ENCODE measurements around the gene GPR55. TPM values are rescaled to one million over a fixed set of nuclear protein-coding genes. Genes with fewer than 3 reads are reported as not detected.

Gene GPR55
- total RNA-seq, 1 experiment from 2014 or later: not detected

DNA sequence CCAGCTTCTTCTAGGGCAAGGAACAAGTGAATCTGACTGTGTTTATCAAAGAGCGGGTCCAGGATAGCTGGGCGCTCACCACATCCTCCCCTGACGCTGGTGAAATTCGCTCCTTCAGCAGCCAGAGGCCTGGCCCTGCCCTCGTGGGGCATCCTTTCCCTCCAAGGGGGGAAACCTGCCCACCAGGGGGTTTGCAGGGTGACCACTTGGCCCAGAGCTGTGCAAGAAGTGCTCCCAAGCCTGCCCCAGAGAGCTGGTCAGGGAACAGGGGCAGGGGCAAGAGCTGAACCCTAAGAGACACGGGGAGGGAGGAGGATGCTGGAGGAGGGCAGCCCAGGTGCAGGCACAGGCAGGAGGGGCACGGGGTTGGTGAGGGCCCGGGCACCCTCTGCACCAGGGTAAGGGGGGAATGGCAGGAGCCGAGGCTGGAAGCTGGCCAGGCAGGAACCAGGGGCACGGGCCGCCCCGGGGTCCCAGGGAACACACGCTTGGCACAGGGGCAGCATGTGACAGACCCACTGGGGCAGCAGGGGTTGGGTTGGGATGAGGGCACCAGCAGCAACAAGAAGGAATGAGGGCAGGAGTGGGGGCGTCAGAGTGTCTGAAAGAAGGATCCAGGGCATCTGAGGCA lies 2.8 kb upstream of the GPR55 start (continued):
- TF ChIP-seq, protein P1, sequence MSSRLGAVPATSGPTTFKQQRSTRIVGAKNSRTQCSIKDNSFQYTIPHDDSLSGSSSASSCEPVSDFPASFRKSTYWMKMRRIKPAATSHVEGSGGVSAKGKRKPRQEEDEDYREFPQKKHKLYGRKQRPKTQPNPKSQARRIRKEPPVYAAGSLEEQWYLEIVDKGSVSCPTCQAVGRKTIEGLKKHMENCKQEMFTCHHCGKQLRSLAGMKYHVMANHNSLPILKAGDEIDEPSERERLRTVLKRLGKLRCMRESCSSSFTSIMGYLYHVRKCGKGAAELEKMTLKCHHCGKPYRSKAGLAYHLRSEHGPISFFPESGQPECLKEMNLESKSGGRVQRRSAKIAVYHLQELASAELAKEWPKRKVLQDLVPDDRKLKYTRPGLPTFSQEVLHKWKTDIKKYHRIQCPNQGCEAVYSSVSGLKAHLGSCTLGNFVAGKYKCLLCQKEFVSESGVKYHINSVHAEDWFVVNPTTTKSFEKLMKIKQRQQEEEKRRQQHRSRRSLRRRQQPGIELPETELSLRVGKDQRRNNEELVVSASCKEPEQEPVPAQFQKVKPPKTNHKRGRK (CRISPR knock-in tag; IDR thresholded peaks at IDR 0.05; ENCODE audit: borderline replicate concordance): no peak
- no peak for TF ChIP-seq AFF4 (CRISPR knock-in tag; IDR thresholded peaks at IDR 0.05; ENCODE audit: borderline replicate concordance)
- TF ChIP-seq USF1 (CRISPR knock-in tag; IDR thresholded peaks at IDR 0.05): no peak
- no peak for TF ChIP-seq CREM (CRISPR knock-in tag; IDR thresholded peaks at IDR 0.05)
- TF ChIP-seq, protein P2, sequence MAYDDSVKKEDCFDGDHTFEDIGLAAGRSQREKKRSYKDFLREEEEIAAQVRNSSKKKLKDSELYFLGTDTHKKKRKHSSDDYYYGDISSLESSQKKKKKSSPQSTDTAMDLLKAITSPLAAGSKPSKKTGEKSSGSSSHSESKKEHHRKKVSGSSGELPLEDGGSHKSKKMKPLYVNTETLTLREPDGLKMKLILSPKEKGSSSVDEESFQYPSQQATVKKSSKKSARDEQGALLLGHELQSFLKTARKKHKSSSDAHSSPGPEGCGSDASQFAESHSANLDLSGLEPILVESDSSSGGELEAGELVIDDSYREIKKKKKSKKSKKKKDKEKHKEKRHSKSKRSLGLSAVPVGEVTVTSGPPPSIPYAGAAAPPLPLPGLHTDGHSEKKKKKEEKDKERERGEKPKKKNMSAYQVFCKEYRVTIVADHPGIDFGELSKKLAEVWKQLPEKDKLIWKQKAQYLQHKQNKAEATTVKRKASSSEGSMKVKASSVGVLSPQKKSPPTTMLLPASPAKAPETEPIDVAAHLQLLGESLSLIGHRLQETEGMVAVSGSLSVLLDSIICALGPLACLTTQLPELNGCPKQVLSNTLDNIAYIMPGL (CRISPR knock-in tag; IDR thresholded peaks at IDR 0.05): no peak
- TF ChIP-seq RELA (CRISPR knock-in tag; IDR thresholded peaks at IDR 0.05; ENCODE audit: borderline replicate concordance): no peak
- TF ChIP-seq, protein P3, sequence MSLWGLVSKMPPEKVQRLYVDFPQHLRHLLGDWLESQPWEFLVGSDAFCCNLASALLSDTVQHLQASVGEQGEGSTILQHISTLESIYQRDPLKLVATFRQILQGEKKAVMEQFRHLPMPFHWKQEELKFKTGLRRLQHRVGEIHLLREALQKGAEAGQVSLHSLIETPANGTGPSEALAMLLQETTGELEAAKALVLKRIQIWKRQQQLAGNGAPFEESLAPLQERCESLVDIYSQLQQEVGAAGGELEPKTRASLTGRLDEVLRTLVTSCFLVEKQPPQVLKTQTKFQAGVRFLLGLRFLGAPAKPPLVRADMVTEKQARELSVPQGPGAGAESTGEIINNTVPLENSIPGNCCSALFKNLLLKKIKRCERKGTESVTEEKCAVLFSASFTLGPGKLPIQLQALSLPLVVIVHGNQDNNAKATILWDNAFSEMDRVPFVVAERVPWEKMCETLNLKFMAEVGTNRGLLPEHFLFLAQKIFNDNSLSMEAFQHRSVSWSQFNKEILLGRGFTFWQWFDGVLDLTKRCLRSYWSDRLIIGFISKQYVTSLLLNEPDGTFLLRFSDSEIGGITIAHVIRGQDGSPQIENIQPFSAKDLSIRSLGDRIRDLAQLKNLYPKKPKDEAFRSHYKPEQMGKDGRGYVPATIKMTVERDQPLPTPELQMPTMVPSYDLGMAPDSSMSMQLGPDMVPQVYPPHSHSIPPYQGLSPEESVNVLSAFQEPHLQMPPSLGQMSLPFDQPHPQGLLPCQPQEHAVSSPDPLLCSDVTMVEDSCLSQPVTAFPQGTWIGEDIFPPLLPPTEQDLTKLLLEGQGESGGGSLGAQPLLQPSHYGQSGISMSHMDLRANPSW (CRISPR knock-in tag; conservative IDR thresholded peaks at IDR 0.05; ENCODE audit: low read depth): no peak
- TF ChIP-seq JUN (CRISPR knock-in tag; IDR thresholded peaks at IDR 0.05): no peak

GRCh38 chr2:230925879-230926765 lies 1.1 kb upstream of the GPR55 start:
- no peak overlapping the region for H3K27ac Mint-ChIP-seq
- DNase-seq (ENCODE audit: low spot score) (no peak), ATAC-seq (peak; percentile 22)
- H3K4me3 Mint-ChIP-seq: no peak overlapping the region
- no peak for TF ChIP-seq CREM (CRISPR knock-in tag; IDR thresholded peaks at IDR 0.05)
- TF ChIP-seq SOX15 (CRISPR knock-in tag; IDR thresholded peaks at IDR 0.05): no peak
- no peak for TF ChIP-seq PRRX2 (CRISPR knock-in tag; IDR thresholded peaks at IDR 0.05)
- no peak for TF ChIP-seq ZNF121 (CRISPR knock-in tag; IDR thresholded peaks at IDR 0.05)
- TF ChIP-seq, protein P4, sequence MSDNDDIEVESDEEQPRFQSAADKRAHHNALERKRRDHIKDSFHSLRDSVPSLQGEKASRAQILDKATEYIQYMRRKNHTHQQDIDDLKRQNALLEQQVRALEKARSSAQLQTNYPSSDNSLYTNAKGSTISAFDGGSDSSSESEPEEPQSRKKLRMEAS (CRISPR knock-in tag; IDR thresholded peaks at IDR 0.05): no peak
- no peaks in the 10 kb centered on the region for H3K27me3 Mint-ChIP-seq (ENCODE audit: low read depth)
- no peaks in the 10 kb centered on the region for H3K9me3 Mint-ChIP-seq
- ChIA-PET CTCF (interaction anchor here (0.7 to 1.7 kb wide), 4 partner anchors 61 to 621 kb away, joined by 5 to 10 read pairs (median 8); no protein-coding TSS in a partner anchor), POLR2A (no interaction called here)
- peaks cover 12% of the 10 kb centered on the region for H3K4me1 Mint-ChIP-seq
- no peaks in the 10 kb centered on the region for H3K36me3 Mint-ChIP-seq

All from WTC11 (cell line).